ENCODE data around the gene GLI3. TPM values are rescaled to one million over a fixed set of nuclear protein-coding genes. Genes with fewer than 3 reads are reported as not detected.

GLI3 gene
- total and polyA plus RNA-seq, 2 of the 8 experiments (the other 6 are each of a cell fraction or from before 2014, with no cell fraction given), result 8.0 to 31.1 TPM

GRCh38 chr7:42128703-42129102 is 108.3 kb downstream of the GLI3 start:
- H2BK5ac ChIP-seq (ENCODE audit: low read depth, low read length), result no peak overlapping the region
- H3K23me2 ChIP-seq (ENCODE audit: low read depth, low read length), result peaks cover 2% of the 10 kb centered on the region; the same call in 1 of the 2 replicates
- POLR2A ChIA-PET (ENCODE audit: partially characterized antibody), result no interaction called here
- no peak overlapping the region for H2AK5ac ChIP-seq (ENCODE audit: low read depth, low read length)
- H2BK20ac ChIP-seq (ENCODE audit: low read length), result no peak overlapping the region
- H3K27me3 ChIP-seq (replicated peaks in 1 of 4; ENCODE audit: control insufficient read depth in 3 of 4, extremely low read depth in 1 of 4, insufficient read depth in 3 of 4, low read length in 3 of 4), result no peaks in the 10 kb centered on the region
- H3K4ac ChIP-seq (replicated peaks; ENCODE audit: insufficient read length, low read depth, low read length), result no peak overlapping the region
- CTCF ChIA-PET (ENCODE audit: partially characterized antibody), result interaction anchor here (0.9 to 2.3 kb wide), 9 partner anchors 9 to 562 kb away, joined by 3 to 8 read pairs (median 3); no protein-coding TSS in a partner anchor
- no peak overlapping the region for H2BK12ac ChIP-seq (ENCODE audit: low read depth, low read length)
- TF ChIP-seq RAD21 (IDR thresholded peaks at IDR 0.05 in 1 of 2, conservative IDR thresholded peaks at IDR 0.05 in 1 of 2; ENCODE audit: low read depth in 2 of 2, low read length in 2 of 2), result peak; percentile 61 to 74
- no peak for TF ChIP-seq ATF2 (IDR thresholded peaks at IDR 0.05; ENCODE audit: low read length)
- peak; percentile 10 to 57 (median 46) for TF ChIP-seq CTCF (IDR thresholded peaks at IDR 0.05; ENCODE audit: control extremely low read depth in 1 of 3, insufficient read depth in 1 of 3, low read depth in 1 of 3, low read length in 3 of 3)
- no peak overlapping the region for H2BK15ac ChIP-seq (ENCODE audit: low read length)
- H3K36me3 ChIP-seq (ENCODE audit: control insufficient read depth in 2 of 4, insufficient read depth in 4 of 4, low read length in 3 of 4), result no peaks in the 10 kb centered on the region
- H4K8ac ChIP-seq (ENCODE audit: extremely low read depth, insufficient read depth, low read length), result no peak overlapping the region
- H3K56ac ChIP-seq (replicated peaks; ENCODE audit: insufficient read length, low read depth, low read length), result no peak overlapping the region
- 97% methylated on average over 2 of the region's 2 CpGs; no CpG with 5 or more reads in 1 of the 2 experiments for WGBS, 2 experiments (ENCODE audit: extremely low coverage in 1 of 2, insufficient coverage in 1 of 2, insufficient read length in 1 of 2, insufficient replicate concordance in 2 of 2, low coverage in 1 of 2, low lambda C conversion rate in 2 of 2, missing lambda C conversion rate in 1 of 2)
- H2BK120ac ChIP-seq (replicated peaks; ENCODE audit: low read depth, low read length), result no peak overlapping the region
- H3K79me2 ChIP-seq (ENCODE audit: control insufficient read depth in 1 of 2, insufficient read depth in 2 of 2, low read length in 2 of 2), result 0 out of 4 replicates have a peak, but pooled peaks cover 0 to 3% of the 10 kb centered on the region in 2 experiments
- H4K91ac ChIP-seq (replicated peaks; ENCODE audit: insufficient read length, low read length), result no peak overlapping the region
- H3K18ac ChIP-seq (ENCODE audit: extremely low read depth, low read length), result no peak overlapping the region
- FAIRE-seq (no peak), DNase-seq (ENCODE audit: low read depth in 1 of 2, low spot score in 2 of 2) (no peak)
- H3K4me3 ChIP-seq (ENCODE audit: extremely low read depth in 1 of 4, insufficient read depth in 2 of 4, low read depth in 3 of 4, low read length in 4 of 4), result no peak overlapping the region
- no peak overlapping the region for H3K14ac ChIP-seq (ENCODE audit: insufficient read length)
- H3K23ac ChIP-seq (ENCODE audit: insufficient read length), result no peak overlapping the region
- H3K79me1 ChIP-seq (ENCODE audit: low read depth, low read length), result no peaks in the 10 kb centered on the region; the same call in 1 of the 2 replicates
- H3K9me3 ChIP-seq (ENCODE audit: insufficient read depth in 2 of 2, low read depth in 1 of 2, low read length in 1 of 2), result no peaks in the 10 kb centered on the region
- H2AFZ ChIP-seq (ENCODE audit: low read length), result no peak overlapping the region
- no peak overlapping the region for H3K27ac ChIP-seq (ENCODE audit: low read depth, low read length)
- no peak overlapping the region for H3K9ac ChIP-seq (replicated peaks in 1 of 4; ENCODE audit: extremely low read depth in 1 of 4, low read depth in 3 of 4, low read length in 3 of 4)
- no peak overlapping the region for H3K4me2 ChIP-seq (ENCODE audit: insufficient read depth in 1 of 2, low read depth in 2 of 2, low read length in 2 of 2)
- H4K20me1 ChIP-seq (replicated peaks in 1 of 2; ENCODE audit: control insufficient read depth in 1 of 2, insufficient read depth in 2 of 2, low read length in 2 of 2), result no peaks in the 10 kb centered on the region
- no peak overlapping the region for H4K5ac ChIP-seq (ENCODE audit: insufficient read length, low read depth, low read length)
- H3K4me1 ChIP-seq (replicated peaks in 1 of 4; ENCODE audit: control insufficient read depth in 3 of 4, insufficient read depth in 4 of 4, low read length in 3 of 4), result peaks cover 0 to 2% (median 0%) of the 10 kb centered on the region in 4 experiments; a peak in 1 of 7 replicates
